ENCODE results near the gene GRIN1.

Gene GRIN1

DNA sequence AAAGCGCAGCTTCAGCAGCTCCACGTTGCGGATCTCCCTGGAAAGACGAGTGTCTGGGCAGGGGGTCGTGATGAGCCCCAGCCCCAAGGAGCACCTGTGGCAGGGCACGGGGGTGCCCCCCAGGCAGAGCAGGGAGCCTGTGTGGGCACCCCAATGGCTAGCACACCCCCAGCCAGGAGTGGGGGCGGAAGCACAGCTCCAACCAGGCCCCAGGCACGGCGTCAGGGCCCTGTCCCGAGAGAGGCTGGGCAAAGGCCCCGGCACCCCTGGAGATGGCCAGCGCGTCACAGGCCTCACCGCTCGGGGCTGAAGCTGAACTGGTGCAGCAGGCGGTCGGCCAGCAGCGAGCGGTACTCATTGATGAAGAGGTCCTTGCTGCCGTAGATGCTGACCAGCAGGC is 41.5 kb downstream of the GRIN1 start:
- no peak for DNase-seq

DNA sequence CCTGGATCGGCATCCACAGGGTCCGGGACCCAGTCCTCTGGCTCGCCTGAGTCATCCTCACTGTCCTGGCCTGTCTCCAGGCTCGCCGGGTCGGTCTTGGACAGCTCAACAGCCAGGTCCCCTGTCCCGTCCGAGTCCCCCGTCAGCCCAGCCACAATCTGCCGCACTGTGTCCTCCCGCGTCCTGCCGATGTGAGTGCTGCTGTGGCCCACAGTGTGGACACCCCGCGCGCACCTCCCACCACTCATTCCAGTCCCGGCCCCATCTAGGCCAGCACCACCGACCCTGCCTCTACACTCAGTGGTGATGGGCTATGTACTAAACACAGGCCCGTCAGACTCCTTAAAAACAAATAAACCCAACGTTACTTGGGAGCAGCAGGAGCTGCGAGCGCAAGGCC is 42.7 kb downstream of the GRIN1 start:
- no peak for DNase-seq

DNA sequence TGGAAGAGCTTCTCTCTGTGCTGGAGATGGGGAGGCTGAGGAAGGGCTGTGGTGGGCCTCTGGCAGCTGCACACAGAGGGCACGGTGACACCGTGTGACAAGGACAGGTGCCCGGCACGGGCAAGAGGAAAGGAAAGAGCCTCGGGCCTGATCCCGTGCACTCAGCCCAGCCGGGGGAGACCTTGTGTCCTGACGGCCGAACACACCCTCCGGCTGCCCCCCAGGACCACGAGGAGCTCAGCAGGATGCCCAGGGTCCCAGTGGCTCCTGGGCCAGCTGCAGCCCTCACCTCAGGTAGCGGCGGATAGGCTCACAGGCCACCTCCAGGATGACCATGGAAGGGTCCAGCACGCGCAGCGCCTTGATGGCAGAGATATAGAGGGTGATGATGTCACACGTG is 43.9 kb downstream of the GRIN1 start:
- DNase-seq, result no peak

DNA sequence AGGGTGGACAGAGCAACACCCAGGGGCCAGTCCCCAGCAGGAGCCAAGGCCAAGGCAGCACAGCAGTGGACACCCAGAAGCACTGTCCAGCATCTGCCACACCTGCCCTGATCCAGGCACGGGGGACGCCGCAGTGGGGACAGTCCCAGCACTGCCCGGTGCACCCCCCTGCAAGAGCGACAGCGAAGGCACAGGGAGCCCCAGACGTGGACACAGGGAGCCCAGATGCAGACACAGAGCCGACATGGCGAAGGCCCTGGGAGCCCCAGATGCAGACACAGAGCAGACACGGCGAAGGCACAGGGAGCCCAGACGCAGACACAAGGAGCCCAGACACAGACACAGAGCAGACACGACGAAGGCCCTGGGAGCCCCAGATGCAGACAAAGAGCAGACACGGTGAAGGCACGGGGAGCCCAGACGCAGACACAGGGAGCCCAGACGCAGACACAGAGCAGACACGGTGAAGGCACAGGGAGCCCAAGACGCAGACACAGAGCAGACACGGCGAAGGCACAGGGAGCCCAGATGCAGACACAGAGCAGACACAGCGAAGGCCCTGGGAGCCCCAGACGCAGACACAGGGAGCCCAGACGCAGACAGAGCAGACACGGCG is 45.1 kb downstream of the GRIN1 start:
- DNase-seq, result no peak

DNA sequence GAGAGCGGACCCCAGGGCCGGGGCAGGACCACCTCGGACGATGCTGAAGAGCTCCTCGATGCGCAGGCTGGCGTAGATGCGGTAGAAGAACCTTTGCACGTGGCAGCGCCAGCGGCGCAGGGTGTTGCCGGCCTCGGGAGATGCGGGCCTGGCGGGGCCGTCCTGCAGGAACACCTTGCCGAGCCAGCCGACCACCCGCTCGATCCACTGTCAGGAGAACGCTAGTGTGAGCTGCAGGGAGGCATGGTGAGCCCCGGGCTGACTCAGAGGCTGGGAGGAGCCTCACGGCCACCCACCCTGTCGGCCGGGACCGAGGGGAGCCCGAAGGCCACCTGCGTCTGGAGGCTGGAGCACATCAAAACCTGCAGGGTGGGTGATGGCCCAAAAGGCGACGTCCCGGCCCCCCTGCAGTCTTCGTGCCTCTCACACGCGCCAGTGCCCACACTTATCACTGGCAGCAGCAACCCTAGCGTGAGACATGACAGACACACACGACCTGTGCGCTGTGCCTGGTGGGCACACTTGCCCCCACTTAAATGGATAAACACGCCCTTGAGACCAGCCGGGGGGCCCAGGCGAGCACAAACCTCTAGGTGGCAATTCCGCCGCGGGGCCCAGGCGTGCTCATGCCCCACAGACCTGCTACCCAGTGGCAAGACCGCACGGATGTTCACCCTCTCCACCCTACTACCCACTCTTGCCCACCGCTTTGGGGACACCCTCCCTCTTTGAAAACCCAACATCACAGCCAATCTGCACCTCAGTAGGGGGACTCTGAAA is 46.1 kb downstream of the GRIN1 start:
- no peak for DNase-seq

DNA sequence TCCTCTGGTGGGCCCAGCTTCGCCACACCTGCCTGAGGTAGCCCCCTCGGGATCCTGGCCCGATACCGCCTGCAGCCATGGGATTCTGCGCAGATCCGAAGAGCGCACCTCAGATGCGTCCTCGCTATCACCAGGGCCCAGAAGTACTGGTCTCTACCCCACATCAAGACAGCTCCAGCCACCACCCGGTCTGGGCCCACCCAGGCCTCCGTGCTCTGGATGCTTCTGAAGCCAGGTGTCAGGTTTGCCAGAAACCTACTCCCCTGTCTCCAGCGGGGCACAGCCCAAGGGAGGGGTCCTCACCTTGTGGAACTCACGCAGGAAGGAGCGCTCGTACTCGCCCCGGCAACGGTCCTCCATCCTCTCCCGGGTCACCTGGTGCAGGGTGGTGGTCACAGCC is 47.0 kb downstream of the GRIN1 start:
- DNase-seq, result no peak

DNA sequence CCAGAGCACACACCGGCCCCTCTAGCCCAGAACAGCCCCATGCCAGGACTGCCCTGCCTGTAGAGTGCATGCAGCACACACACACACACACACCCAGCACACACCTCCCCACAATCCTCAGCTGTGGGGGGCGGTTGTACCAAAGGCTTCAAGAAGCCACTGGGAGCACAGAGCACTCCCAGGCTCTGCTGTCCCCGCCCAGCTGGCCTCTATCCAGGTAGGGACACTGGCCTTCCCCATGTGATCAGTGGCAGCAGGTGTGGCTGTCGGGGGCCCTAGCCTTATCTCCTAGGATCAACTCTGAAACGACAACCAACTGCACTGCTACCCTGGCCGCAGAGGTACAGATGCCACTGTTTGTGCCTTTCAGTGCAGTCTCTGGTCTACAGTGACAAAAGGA is 47.4 kb downstream of the GRIN1 start:
- no peak for DNase-seq

DNA sequence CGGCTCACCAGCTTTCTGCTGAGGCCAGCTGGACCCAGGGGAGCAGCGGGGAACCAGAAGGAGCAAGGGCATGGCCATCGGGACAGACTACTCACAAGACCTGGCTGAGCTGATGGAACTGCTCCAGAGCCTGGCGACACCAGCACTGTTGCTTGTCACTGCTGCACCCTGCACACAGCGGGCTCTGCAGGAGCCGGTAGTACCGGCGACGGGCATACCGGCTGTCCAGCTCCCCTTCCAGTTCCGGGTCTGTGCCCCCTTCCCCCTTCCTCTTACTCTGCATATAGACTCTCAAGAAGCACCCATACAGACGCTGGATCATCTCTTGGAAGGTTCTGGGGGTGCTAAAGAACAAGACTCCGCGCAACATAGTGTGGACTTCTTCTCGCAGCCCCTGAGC is 48.4 kb downstream of the GRIN1 start:
- DNase-seq, result no peak

DNA sequence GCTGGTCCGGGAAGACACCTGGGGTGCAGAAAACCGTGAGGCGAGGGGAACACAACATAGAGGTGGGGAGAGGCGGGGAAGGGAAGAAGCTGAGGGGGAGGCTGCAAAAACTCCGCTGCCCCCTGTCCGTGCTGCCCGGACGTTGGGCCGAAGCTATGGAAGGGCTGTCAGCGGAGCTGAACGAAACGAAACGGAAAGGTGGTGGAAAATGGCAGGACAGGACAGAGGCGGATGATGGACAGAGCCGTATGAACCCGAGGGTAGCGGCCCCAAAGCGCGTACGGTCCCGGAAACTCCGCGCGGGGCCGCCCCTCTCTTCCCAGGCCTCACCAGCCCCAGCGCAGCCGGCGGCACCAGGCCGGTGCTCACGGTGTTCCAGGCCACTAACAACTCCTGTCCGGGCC is 49.1 kb downstream of the GRIN1 start:
- no peak for DNase-seq

DNA sequence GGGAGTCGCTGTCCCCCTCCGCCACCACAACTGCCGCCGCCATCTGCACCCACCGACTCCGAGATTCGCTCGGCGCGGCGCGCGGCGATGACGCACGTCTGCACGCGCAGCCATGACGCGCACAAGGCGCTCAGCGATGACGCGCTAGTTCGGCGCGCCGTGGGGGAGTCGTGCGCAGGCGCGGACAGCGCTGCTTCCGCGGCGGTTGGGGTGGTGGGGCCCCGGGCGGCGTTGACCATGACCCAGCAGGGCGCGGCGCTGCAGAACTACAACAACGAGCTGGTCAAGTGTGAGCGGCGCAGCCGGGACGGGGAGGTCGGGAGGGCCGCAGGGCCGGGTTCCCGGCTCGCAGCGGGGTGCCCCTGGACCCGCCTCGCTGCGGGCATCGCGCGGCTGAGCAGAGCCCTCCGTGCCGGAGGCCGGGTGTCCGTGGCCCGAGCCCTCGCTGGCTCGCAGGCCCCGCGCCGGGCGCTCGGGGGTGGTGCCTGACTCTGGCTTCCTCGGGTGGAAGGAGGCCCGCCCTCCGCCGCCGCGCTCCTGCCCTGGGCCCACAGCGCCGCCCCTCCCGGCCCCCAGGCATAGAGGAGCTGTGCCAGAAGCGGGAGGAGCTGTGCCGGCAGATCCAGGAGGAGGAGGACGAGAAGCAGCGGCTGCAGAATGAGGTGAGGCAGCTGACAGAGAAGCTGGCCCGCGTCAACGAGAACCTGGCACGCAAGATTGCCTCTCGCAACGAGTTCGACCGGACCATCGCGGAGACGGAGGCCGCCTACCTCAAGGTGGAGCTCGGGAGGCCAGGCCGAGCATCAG is 49.7 kb downstream of the GRIN1 start, which contains the start of the genes ANAPC2 and SSNA1:
Gene ANAPC2 (minus strand): TSS at position 71 of the 807 bp plus-strand sequence. CDS start 28 bp downstream, at position 43.
Gene SSNA1 (plus strand): TSS at position 187 of the 807 bp plus-strand sequence. CDS start 51 bp downstream, at position 238.
- DNase-seq, result peak; percentile 85

DNA sequence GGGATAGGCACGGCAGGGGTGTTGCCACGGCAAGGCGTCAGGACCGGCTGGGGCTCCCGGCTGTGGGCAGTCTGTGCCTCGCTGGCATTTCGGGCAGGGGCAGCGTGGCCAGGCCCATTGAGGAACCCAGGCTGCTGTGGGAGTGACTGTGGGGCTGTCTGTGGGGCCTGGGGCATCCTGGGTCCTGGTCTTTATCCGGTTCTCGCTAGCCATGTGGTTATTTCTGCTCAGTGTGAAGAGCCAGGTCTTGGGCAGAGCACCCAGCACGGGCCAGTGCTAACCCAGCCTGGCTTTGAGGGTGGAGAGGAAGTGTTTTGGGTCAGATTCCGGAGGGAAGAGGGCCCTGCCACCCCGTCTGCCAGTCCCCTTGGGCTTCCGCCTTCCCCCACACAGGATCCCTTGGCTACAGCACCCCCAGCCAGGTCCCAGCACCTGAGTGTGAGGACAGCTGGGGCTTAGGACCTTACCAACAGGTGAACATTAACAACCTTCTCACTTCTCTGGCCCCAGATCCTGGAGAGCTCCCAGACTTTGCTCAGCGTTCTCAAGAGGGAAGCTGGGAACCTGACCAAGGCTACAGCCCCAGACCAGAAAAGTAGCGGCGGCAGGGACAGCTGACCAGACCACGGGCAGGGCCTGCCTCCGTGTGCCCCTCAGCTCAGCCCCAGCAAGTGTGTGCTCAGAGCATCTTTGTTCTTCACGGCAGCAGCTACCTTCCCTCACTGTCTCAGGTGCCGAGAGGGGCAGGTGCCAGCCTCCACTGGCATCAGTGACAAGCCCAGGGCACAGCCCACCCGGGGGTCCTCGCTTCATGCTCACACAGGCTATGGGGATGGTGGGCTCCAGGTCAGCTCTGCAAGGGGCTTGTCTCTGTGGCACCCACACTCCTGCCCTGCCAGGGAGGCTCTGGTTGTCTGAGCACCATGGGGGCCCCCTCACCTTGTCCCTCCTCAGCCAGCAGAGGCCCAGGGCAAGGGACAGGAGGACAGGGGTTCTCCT is 50.6 kb downstream of the GRIN1 start:
- DNase-seq, result no peak

DNA sequence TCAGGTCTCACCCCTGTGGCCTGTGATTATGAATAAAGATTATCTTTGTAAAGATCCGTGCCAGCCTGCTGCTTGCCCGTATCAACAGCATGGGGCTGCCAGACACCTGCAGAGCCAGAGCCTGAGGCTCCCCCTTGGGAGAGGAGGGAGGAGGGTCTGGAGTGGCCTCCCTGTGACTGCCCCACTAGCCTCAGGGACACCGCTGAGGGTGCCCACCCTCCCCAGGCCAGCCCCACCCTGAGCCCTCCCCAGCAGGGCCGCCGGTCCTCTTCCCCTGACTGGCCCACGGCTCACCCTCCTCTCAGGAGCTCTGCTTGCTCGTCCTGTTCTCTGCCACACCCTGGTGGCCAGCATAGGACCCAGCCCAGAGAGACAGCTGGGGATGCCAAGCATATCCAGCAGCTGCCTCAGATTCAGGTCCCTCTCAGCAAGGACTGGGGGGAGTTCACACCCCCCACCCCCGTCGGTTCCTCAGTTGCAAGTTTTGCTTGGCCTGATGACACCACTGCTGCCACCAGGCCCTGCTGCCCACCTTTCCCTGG is 51.4 kb downstream of the GRIN1 start:
- no peak for DNase-seq

DNA sequence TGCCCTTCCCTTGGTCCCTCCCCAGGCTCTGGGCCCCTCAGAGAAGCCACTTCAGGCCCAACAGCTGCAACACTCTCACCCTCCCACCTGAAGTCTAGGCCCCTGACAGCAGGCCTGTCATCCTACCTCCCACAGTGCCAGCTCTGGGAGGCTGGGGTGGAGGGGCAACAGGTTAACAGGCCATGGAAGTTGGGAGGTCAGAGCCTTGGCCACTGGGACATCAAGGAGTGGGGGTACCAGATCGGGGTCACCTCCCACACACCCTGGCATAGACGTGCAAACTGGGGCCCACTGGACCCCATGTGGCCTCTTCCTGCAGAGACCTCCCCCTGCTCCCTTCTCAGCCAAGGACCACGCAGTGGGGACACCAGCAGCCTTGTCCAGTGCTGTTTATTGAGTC is 52.3 kb downstream of the GRIN1 start:
- DNase-seq, result no peak

DNA sequence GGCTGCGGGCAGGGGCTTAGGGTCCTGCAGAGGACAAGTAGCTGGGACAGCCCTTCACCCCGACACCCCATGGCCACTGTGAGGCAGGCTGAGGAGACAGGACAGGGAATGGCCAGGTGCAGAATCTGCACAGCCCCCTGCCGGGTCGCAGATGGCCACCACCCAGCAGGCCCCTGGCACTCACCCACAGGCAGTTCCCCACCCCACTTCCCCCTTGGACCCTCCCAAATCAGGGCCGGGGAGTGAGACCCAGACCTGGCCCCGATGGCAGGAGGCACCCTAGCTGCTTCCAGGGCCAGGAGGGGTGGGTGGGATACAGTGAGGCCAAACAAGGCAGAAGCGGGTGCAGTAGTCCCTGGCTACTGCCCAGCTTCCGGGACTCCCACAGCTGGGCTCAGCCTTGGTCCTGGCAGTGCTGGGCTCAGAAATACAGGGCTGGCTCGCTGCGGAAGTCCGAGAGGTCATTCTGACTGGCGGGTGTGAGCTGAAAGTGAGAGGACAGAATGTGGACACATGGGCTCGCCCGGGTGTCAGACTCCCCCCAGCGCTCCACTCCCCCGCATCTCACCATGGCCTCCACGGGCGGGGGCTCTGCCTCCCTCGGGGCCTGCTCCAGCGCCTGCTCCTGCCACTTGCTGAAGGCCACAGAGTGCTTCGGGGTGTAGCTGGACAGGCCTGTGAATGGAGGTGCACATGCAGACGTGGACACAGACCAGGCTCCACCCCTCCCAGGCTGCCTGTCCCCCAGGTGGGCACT is 52.9 kb downstream of the GRIN1 start:
- no peak for DNase-seq

DNA sequence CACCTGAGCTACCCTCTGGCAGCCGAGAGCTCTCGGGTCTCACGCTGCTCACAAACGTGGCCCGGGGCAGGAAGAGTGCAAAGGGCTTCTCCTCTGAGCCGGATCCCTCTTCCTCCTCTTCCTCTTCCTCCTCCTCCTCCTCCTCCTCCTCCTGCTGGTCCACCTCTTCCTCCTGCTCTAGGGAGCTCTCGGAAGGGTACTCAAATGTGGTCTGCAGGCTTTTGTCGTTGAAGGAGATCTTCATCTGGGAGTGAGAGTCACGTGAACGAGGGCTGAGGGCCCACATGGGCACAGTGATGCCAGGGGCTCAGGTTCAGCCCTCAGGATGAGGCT is 53.5 kb downstream of the GRIN1 start:
- DNase-seq, result no peak

DNA sequence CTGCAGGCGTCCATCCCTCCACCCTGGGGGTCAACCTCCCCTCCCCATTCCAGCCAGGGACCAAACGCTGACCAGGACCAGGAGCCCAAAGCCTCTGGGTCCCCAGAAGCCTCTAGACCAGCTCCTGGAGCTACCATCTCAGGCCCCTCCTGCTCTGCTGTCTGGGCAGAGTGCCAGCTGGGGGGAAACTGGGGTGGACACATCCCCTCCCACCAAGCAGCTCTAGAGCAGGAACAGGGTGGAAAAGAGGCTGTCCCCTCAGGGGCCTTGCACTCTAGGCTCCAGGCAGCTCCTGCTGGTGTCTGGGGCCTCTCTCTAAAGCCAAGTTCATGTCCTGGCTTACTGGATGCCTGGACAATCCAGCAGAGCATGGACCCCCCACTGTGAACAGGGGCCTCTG is 53.9 kb downstream of the GRIN1 start:
- no peak for DNase-seq

DNA sequence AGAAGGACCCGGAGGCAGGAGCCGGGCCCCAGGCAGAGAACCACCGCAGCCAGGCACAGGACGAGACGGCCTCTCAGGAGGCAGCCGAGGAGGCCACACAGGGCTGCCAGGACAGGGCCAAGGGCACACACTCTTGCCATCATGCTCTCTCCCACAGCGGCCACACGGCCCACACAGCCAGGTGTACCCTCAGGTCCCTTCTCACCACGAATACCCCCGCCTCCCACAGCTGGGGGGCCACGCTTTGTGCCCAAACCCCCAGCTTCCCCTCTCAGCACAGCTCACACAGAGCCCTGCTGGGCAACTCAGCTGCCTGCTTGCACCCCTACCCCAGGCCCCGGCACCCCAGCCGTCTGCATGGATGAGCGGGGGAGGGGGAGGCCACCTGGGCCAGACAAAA is 54.8 kb downstream of the GRIN1 start:
- no peak for DNase-seq

DNA sequence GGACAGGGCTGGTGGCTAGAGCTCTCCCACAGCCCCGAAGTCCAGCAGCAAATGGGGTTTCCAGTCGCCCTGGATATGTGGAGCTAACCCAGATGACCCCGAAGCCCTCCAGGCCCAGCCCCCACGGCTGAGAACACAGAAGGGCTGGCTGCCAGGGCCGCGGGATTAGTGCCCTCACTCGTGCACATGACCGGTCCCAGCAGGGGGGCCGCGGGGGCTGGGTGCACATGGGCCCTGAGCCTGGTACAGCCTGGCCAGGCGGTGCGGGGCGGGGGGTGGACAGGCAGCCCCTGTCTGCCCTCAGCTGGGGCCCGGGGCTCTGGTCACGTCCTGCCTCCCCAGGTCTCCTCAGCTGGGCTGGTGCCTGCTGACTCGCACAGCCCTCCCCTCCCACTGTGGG is 55.4 kb downstream of the GRIN1 start:
- DNase-seq, result peak; percentile 23

DNA sequence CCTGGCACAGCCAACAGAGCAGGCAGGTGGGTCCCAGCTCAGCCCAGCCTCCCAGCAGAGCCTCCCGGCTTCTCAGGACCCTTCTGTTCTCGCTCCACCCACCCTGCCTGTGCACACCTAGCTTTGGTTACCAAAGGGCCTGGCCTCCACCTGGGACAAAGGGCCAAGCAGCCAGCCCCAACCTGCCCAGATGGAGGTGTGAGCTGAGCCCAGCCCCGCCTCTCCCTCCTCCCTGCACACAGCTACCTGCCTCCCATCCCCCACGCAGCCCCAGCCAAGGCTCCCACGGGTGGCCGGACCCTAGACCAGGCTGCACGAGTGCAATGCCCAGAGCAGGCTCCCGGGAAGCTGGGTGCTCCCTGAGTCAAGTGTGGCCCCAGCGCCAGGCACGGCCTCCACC is 56.0 kb downstream of the GRIN1 start:
- DNase-seq, result peak; percentile 89

DNA sequence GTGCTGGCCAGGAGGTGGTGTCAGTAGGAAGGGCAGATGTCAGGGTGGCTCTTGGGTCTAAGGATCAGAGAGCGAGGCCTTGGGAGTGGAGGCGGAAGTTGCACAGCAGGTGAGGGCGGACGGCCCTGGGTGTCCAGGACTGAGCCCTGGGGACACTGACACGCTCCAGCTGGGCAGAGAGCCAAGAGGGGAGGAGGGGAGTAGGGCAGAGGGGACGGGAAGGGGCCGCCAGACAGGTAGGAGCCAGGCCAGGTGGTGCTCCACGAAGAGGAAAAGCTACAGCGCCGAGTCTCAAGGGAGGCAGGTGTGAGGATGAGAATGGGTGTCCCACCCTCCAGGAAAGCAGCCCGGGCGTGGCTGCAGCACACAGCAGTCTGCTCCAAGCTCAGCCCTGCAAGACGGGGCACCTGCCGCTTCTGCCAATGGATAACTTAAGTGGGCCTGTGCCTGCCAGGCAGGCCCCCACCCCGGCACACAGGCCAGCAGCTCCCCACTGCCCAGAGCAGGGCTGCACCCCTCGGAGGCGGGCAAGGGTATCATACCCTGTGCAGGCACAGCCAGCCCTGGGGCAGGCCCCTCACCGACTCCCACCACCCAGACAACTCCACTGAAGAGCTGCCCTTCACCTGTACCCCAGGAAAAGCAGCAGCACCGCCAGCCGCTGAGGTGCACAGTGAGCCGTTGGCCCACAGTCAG is 56.7 kb downstream of the GRIN1 start:
- peak; percentile 90 for DNase-seq
